ENCODE results near the gene KDM4D.

- TF ChIP-seq POLR2AphosphoS5 (IDR thresholded peaks at IDR 0.05) (no peak), CTCF (IDR thresholded peaks at IDR 0.05) (no peak)
These were observed 26.7 kb upstream of the KDM4D start for GRCh38 chr11:94946812-94947211.
